HFF-Myc (cell line): ENCODE results near the gene SIK1.

ENCODE experiments used
- DNase-seq: peaks from one replicate; pipeline ENCODE4 v3.0.0-alpha.2; 2011; ENCODE audit warnings: low read depth; ENCODE audit errors: extremely low read depth
- H3K4me3 ChIP-seq: replicated peaks from 2 replicates; pipeline ENCODE4 v1.5.1; 2011; ENCODE audit warnings: low read depth, mild to moderate bottlenecking, control low read depth, low read length
- CTCF ChIP-seq: IDR thresholded peaks from 2 replicates; pipeline ENCODE4 v1.5.1; 2012; ENCODE audit warnings: mild to moderate bottlenecking, low read depth, low read length, control low read depth; ENCODE audit errors: missing control alignments

SIK1 gene

GRCh38 chr21:43367296-43367695 lies 59.6 kb downstream of the SIK1 start:
- H3K4me3 ChIP-seq, result no peak overlapping the region
- TF ChIP-seq CTCF, result no peak
- DNase-seq, result no peak

- DNase-seq, result no peak
- H3K4me3 ChIP-seq, result no peak overlapping the region
- no peak for TF ChIP-seq CTCF
These were observed 60.3 kb downstream of the SIK1 start for GRCh38 chr21:43366656-43367055.

- no peak for DNase-seq
- H3K4me3 ChIP-seq, result no peak overlapping the region
- no peak for TF ChIP-seq CTCF
These were observed 61.1 kb downstream of the SIK1 start for GRCh38 chr21:43365611-43366426.

- no peak for TF ChIP-seq CTCF
- DNase-seq, result no peak
- H3K4me3 ChIP-seq, result no peak overlapping the region
These were observed 62.0 kb downstream of the SIK1 start for GRCh38 chr21:43364851-43365424.
